A375 (cell line): ENCODE results near the gene PHKA1. TPM values are rescaled to one million over a fixed set of nuclear protein-coding genes. Genes with fewer than 3 reads are reported as not detected.

ENCODE experiments used
- small RNA-seq: library from RNA; depleted of rRNA; stranded (forward); fragments of <200 nt; gene quantifications from one replicate; pipeline ENCODE3, GENCODE V24; 2014
- total RNA-seq: library from RNA; depleted of rRNA; stranded (reverse); fragments of >200 nt; shearing (Covaris generic); gene quantifications from 2 replicates; pipeline ENCODE4 v1.2.3, GENCODE V29; 2014; rRNA removed

The PHKA1 gene
- 9.1 and 11.1 TPM in 2 replicates for total RNA-seq

GRCh38 chrX:72713599-72714477 lies at the start of gene PHKA1:
Gene PHKA1 (minus strand): TSS chrX:72714306. CDS start chrX:72713880, 426 bp downstream.

GRCh38 chrX:72572248-72573157 lies 141.6 kb downstream of the PHKA1 start, which contains the start of gene HDAC8:
Gene HDAC8 (minus strand): TSS chrX:72572843. CDS start chrX:72572761, 82 bp downstream.

Small RNA genes lying within 50 kb of the gene (small RNA-seq; reads per million reads assigned to genes)
- gene BX295541.1 (not detected), gene RF00012 (0.54 reads per million, percentile 29 among the genes with 10 or more reads in this experiment), gene RNU1-112P (not detected)

Other genes with a start within 250 kb of the PHKA1 start
- gene HDAC8, start 141.5 kb downstream of the PHKA1 start, total RNA-seq, result 32.4 and 37.5 TPM in 2 replicates
- not detected in 2 replicates for gene DMRTC1B, start 62.6 kb upstream of the PHKA1 start, total RNA-seq
- not detected in 2 replicates for gene FAM236B, start 68.4 kb upstream of the PHKA1 start, total RNA-seq
- not detected in 2 replicates for gene FAM236D, start 93.9 kb upstream of the PHKA1 start, total RNA-seq
- not detected in 2 replicates for gene FAM236C, start 198.3 kb upstream of the PHKA1 start, total RNA-seq
- gene FAM236A, start 223.9 kb upstream of the PHKA1 start, total RNA-seq, result not detected in 2 replicates
- not detected in 2 replicates for gene DMRTC1, start 229.5 kb upstream of the PHKA1 start, total RNA-seq